GM18519 (cell line): ENCODE measurements around the gene ADORA2A.

Experiments
- ATAC-seq: cut with Tn5 transposase; IDR thresholded peaks from one replicate; pipeline ENCODE4 v1.9.1; 2021; ENCODE audit warnings: mild to moderate bottlenecking, moderate library complexity; ENCODE audit not compliant: unreplicated experiment, low FRiP score

Gene ADORA2A

DNA sequence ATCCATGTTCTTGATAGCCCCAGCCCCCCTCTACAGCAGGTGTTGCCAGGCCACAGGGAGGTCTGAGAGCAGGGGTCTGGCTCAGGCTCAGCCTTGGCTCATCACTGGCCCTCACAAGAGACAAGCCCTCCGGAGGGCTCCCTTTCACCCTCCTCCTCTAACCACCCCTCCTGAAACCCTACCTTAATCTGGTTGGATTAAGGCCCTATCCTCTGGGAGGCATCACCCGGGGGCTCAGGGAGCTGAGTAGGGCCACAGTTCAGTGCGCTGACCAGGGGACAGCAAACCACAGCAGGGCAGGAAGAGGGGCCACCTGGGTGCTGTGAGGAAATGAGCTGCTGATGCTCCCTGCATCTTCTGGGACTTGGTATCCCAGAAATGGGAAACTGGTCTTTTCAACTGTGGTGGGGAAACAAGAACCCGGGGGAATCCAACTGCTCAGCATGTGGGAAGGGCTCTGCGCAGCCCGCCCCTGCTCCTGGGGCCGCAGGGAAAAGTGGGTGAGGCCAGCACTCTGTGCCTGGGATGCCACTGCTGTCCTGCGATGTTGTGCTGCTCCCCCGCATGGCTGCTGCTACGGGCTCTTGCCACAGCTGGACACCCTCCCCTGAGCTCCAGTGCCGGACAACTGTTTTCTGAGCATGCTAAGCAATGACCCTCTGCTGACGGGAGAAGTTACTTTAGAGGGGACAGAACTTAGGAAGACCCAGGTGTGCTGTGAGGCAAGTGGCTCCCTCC lies 17.5 kb downstream of the ADORA2A start:
- no peak for ATAC-seq

DNA sequence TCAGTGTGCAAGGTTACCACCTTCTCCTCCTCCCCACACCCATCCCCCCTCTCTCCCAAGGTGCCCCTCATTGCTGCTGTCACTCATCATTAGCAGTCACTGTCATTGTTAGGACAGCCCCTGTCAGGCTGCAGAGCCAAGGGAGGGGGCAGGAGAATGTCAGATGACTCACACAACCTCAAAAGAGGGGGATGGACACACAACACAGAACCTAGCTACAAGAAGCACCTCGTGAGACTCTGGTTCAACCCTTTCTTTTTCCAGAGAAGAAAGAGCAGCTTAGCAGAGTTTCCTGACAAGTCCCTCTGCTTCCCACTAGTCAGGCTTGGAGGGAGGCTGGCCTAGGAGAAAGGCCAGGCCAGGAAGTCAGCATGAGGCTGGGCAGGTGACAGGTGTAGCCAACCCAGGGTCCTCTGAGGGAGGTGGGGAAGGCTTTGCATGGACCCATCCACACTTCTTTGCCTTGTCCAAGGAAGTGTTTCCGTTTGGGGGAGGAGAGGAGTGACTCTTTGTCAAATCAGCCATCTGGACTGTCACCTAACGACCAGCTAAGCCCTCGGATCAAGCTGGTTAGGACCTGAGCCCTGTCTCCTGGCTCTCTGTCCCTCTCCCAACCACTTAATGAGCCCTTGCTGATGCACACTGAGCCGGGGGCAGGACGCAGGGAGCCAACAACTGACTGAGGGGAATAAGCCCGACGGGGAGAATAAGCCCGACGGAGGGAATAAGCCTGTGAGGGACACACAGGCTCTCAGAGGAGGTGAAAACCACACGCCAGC lies 18.3 kb downstream of the ADORA2A start:
- no peak for ATAC-seq

- no peak for ATAC-seq
Observed at GRCh38 chr22:24446260-24446611, 18.8 kb downstream of the ADORA2A start.

DNA sequence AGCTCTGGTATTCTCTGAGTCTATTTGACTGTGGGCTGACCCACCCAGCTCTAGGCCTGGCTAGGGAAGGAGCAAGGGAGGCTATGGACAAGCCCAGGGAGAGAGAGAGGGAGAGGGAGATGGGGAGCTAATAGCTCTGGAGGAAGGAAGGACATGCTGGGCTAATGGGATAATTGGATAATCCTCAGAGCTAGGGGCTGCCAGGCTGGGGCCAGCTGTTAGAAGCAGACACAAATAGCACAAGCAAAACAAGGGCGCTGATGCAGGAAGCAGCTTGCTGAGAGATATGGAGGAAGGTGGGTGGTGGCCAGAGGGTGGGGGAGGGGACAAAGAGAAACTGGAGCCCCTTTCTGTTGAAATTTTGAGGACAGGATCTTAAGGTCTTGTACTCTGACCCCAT lies 23.2 kb downstream of the ADORA2A start:
- no peak for ATAC-seq

GRCh38 chr22:24451162-24451561 lies 23.8 kb downstream of the ADORA2A start:
- no peak for ATAC-seq

DNA sequence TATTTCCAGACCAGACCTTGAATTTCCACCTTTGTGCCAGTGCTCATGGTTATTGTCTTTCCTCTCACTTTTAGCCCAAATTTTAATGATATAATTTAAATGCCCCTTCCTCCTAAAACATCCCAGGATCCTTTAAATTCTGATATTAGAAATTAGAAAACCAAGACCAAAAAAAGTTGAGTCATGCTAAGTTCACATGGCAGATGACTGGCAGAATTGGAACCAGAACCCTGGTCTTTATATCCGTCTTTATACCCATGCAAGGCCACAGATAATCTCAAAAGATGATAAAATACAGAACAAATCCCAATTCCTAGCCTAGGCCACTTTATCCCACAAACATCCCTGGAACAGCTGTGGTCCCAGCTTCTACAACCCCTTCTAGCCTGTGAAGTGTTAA lies 26.5 kb downstream of the ADORA2A start:
- no peak for ATAC-seq

GRCh38 chr22:24455039-24455438 lies 27.6 kb downstream of the ADORA2A start:
- no peak for ATAC-seq

DNA sequence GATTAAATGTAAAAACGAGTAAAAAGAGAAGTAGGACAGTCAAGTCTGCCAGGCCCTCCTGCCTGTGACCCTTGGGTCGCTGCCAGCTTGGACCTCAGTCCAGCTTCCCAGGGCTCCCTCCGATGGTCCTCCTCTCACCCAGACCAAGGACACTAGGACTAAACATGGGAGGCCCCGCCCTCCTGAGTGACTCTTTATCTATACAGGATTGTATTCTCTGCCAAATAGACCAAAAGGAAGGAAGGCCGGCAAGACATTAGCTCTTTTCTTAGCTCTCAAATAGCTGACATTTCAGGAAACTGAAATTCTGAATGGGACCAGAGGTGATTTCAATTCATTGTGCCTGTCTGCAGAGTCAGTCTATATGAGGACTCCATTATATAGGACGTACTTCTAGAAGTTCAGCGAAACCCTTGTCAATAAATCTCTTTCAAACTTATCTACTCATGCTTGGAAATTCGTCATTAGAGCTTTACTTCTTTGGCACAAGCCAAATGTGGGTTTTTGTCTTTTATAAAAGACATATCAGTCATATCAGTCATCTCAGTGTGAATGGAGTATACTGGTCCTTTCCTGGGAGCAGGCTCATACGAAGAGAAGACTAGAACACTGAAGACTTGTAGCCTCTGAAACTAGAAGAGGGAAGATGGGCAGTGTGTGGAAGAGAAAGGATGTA lies 28.5 kb downstream of the ADORA2A start:
- ATAC-seq: no peak

- no peak for ATAC-seq
Observed at GRCh38 chr22:24457894-24458420, 30.6 kb downstream of the ADORA2A start.

DNA sequence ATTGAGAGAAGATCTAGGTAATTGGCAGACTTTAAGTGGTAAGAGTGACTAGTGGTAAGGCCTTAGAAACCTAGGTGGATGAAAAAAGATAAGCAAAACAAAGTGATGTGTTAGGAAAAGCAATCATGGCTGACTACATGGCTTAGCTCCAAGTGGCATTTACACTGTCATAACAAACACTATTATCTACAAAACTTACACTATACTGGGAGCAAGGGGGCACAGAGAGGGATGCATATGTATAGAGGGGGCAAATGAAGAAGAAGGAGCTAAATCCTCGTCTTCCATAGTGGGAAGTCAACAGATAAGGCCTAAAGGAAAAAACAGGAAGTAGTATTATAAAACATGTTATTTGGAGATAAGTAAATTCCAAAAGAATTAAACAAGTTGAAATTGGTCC lies 32.5 kb downstream of the ADORA2A start:
- no peak for ATAC-seq

DNA sequence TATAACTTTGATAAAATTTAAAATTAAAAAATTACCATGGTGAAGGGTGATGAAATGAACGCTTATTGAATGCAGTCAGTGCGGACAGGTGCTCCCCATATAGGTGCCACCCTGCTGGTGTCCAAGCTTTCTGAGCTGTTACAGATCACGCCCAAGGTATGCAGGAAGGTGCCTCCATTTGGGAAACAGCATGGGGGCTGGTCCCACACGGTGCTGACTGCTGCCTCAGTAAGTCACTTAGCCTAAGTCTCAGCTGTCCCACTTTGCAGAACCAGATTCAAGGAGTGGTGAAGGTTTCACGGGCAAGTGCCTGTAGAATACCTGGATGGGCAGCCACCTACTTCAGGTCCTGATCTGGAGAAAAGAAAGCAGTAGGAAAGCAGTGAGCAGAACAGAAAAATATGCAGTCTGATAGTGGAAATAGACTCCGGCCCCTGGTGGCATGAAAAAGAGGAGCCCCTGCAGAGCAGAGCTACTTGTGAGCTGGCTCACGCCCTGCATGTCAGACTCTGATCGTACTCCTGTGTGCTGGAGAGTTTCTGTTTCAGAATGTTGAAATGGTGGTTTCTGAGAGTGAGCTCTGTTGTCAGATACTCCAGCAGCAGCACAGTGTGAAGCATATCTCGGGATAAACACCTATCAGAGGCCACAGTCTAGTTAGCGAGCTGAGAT lies 33.2 kb downstream of the ADORA2A start:
- no peak for ATAC-seq

GRCh38 chr22:24463071-24463760 lies 35.8 kb downstream of the ADORA2A start:
- no peak for ATAC-seq

- no peak for ATAC-seq
Observed at GRCh38 chr22:24465566-24465965, 38.2 kb downstream of the ADORA2A start.

GRCh38 chr22:24465975-24466374 lies 38.6 kb downstream of the ADORA2A start:
- ATAC-seq: no peak

DNA sequence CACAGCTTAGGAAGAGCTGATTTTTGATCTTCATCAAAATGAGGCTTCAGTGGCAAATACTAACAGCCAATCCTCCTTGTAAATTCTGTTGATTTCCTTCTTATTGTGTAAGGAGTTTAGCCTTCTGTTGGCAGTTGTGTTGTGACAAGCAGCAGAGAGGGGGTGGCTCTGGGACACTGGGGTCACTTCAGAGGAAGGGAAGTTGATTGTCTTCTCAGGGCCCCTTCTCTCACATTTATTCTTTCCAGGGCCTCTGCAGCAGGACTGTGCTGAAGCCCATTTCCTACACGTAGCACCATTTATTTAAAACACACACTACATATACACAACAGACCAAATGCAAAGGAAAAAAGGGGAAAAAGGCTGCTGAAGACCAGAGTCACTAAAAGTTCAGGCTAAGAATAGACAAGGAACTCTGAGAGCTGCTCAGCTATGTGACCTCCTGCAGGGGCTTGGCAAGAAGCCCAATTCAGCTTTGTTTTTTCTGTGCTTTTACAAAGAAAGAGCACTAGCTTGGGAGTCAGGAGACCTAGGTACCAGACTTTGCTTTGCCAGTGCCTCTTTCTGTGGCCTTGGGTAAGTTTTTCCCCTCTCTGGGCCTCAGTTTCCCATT lies 39.4 kb downstream of the ADORA2A start:
- ATAC-seq: no peak

DNA sequence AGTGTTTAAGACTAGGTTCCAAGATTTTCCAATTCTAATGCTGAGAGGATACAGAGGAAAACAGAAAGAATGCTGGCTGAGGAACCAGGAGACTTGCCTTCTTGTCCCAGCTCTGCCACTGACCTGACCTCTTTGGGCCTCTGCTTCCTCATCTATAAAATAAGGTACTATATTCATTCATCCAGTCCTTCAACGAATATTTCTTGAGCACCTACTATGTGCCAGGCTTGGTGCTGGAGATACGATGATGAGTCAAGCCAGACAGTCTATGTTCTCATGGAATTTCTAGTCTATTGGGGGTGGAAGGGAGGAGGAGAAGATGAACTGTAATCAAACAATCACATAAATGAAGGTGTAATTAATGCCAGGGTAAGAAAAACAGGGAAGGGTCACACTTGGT lies 39.9 kb downstream of the ADORA2A start:
- ATAC-seq: no peak

GRCh38 chr22:24471570-24471969 lies 44.2 kb downstream of the ADORA2A start:
- ATAC-seq: no peak

DNA sequence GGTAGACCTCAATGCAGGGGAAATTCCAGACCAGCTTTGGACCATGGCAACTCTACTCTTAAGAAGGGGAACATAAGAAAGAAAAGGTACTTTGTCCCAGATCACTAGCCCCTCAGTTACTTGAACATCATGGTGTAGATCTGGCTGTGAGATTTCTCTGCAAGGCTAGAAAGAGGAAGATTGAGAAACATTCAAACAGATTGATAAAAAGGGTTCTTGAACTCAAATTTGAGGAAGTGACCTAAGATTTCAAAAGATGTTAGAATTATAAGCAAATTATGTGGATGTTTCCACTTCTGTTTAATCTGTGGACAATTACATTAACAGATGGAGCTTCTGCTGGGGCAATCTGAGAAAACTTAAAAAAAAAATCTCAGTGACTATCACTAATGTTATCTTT lies 45.9 kb downstream of the ADORA2A start:
- no peak for ATAC-seq

GRCh38 chr22:24474221-24474620 lies 46.8 kb downstream of the ADORA2A start:
- no peak for ATAC-seq
